Vagina (tissue), 2 donors: ENCODE data around the gene OR6Y1.

Source experiments
- POLR2A ChIP-seq, 2 donors: fragments of 450-650 bp; IDR thresholded peaks; one replicate each; pipeline ENCODE4 v1.6.1; 2017; ENCODE audit warnings: antibody characterized with exemption in 2 of 2, mild to moderate bottlenecking in 2 of 2, moderate library complexity in 2 of 2
- POLR2AphosphoS5 ChIP-seq, 2 donors: sonication (generic); formaldehyde crosslinking; IDR thresholded peaks; one replicate each; pipeline ENCODE4 v1.9.0; 2017; ENCODE audit warnings: antibody characterized with exemption in 2 of 2, mild to moderate bottlenecking in 2 of 2, low read depth in 1 of 2; ENCODE audit not compliant: insufficient read depth in 1 of 2
- TF ChIP-seq, protein P1 (sequence below), 3 experiments: fragments of 450-650 bp in 2 of 3; fragments of 200-600 bp in 1 of 3; sonication (generic) in 1 of 3; IDR thresholded peaks; one replicate each; pipeline ENCODE4 v1.5.1; 2017 to 2019; ENCODE audit warnings: antibody characterized with exemption in 3 of 3, mild to moderate bottlenecking in 2 of 3, moderate library complexity in 2 of 3

DNA sequence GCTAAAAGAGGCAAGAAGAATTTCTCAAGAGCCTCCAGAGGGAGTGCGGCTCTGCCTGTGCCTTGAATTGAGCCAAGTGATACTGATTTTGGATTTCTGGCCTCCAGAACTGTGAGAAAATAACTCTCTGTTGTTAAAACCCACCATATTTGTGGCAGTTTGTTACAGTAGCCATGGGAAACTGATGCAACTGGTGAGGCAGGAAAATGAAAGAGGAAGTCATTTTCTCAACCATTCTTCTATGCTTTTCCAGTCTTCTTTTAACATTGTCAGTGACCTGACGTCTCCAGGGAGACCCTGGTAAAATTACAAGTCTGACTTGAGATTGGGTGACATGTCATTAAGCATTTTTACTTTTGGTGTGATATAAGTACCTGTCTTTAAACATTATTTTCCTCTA, 10.4 kb upstream of the OR6Y1 start:
- TF ChIP-seq, protein P1, sequence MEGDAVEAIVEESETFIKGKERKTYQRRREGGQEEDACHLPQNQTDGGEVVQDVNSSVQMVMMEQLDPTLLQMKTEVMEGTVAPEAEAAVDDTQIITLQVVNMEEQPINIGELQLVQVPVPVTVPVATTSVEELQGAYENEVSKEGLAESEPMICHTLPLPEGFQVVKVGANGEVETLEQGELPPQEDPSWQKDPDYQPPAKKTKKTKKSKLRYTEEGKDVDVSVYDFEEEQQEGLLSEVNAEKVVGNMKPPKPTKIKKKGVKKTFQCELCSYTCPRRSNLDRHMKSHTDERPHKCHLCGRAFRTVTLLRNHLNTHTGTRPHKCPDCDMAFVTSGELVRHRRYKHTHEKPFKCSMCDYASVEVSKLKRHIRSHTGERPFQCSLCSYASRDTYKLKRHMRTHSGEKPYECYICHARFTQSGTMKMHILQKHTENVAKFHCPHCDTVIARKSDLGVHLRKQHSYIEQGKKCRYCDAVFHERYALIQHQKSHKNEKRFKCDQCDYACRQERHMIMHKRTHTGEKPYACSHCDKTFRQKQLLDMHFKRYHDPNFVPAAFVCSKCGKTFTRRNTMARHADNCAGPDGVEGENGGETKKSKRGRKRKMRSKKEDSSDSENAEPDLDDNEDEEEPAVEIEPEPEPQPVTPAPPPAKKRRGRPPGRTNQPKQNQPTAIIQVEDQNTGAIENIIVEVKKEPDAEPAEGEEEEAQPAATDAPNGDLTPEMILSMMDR (IDR thresholded peaks at IDR 0.05), result no peak
- TF ChIP-seq POLR2A (IDR thresholded peaks at IDR 0.05), result no peak
- TF ChIP-seq POLR2AphosphoS5 (IDR thresholded peaks at IDR 0.05; ENCODE audit: insufficient read depth in 1 of 2, low read depth in 1 of 2), result no peak
